ENCODE data around the gene KCNH6.

Gene KCNH6

GRCh38 chr17:63511331-63511730 is 11.8 kb upstream of the KCNH6 start:
- no peak for DNase-seq (ENCODE audit: low read depth)

- no peak for DNase-seq (ENCODE audit: low read depth)
These were observed 10.8 kb upstream of the KCNH6 start for GRCh38 chr17:63512388-63512787.

DNA sequence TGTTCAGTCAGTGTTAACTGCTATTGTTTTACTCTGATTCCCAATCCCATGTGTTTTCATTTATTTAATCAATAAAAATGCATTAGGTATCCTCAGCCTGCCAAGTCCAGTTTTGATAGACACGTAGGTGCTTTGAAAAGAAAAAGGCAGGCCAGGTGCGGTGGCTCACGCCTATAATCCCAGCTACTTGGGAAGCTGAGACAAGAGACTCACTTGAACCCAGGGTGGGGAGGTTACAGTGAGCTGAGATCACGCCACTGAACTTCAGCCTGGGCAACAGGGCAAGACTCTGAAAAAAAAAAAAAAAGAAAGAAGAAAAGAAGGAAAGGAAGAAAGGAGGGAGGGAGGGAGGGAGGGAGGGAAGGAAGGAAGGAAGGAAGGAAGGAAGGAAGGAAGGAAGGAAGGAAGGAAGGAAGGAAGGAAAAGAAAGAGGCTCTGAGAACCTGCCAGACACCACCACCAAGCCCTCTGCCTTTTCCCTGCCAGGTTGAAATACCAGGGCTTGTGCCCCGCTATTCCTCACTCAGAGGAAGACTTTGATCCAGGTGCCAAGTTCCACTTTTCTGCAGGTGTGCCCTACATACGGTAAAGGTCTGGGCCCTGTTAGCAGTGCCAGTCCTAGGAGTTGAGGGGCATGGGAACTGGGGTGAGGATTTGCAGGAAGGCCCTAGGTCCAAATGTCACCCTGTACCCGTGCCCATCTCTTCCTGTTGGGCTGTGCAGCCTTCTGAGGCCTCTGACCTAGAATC is 10.1 kb upstream of the KCNH6 start:
- no peak for DNase-seq (ENCODE audit: low read depth)

- no peak for DNase-seq (ENCODE audit: low read depth)
These were observed 8.7 kb upstream of the KCNH6 start for GRCh38 chr17:63514477-63514876.

DNA sequence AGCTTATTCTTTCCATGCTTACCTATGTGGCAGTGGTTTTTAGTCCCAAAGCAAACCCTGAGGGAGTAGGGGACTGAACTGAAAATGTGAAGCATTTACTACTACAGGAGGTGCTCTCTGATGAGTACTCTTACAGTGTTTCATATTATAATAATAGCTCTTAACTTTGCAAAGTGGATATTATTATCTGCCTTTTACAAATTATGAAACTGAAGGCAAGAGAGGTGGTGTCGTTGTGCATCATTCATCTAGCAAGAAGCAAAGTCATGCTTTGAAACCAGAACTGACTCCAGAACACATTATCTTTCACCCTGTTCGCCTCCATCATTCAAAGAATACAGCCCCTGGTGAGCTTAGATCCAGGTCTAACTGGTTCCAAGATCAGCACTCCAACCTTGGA is 8.2 kb upstream of the KCNH6 start:
- DNase-seq (ENCODE audit: low read depth) = no peak

GRCh38 chr17:63515426-63515825 is 7.7 kb upstream of the KCNH6 start:
- no peak for DNase-seq (ENCODE audit: low read depth)

DNA sequence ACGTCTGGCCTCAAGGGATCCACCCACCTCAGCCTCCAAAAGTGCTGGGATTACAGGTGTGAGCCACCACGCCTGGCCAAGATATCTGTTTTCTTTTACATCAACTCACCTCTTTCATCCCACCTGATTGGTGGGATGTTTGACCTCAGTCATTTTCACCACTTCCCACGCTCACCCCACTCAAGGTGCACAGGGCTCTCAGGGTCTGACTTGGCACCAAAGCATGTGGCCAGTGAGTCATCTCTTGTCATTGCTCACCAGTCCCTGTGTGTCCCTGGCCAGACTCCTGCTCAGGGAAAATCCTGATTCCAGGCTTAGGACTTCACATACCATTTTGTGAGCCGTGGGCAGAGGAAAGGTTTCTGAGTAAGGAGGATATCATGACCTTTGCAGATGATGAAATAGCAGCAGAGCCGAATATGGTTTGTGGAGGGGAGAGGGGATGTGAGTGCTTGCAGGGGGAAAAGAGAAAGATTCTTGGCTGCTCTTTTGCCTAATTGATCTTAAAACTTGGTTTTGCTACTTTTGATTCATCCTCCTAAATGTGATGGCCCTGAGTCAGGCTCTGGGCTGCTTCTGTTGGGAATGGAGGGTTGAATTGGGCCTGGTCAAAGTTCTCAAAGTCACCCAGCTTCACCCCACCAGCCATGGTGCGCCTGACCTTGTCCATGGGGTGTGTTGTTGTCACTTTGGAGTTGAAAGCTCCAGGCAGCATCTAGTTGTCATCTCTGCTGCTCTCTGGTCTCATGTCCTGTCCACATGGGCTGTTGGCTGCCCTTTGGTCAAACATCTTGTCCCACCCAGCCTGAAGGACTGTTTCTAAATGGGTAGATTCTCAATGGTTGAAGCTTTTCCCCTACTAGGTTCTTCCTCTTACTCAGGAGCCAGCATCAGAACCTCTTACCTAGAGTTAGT is 6.0 kb upstream of the KCNH6 start:
- DNase-seq (ENCODE audit: low read depth) = no peak

- no peak for DNase-seq (ENCODE audit: low read depth)
These were observed 5.2 kb upstream of the KCNH6 start for GRCh38 chr17:63517825-63518534.

DNA sequence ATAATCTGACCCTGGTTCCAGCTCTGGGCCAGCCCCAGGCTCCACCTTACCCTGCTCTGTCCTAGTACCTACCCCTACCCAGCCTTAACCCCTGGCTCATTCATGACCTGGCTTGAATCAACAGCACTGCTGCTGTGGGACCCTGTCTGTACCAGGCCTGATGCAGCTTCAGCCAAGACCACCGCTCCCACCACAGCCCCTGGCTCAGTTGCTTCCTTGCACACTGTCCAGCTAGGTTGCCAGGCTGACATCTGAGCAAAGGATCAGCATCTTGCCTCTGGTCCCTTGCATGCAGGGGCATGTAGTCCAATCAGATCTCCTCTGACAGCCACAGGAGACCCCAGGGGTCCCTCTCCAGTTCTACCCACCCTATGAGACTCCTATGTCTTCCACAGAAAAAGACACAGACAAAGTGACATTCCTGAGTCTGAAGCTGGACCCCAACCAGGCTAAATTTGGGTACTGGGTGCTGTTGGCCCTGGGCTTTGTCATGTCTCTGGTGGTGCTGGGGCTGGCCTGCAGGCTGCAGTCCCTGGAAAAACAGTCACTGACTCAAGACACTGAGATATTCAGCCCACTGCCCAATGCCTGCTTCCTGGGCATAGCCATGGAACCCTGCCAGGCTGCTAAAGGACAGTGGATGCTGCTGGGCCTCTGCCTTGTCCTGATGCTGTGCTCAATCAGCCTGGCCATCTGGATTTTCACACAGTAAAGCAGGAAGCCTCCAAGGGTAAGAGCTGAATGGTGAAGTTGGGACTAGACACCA is 3.9 kb upstream of the KCNH6 start:
- DNase-seq (ENCODE audit: low read depth) = no peak

- DNase-seq (ENCODE audit: low read depth) = no peak
These were observed 2.9 kb upstream of the KCNH6 start for GRCh38 chr17:63519972-63520882.

DNA sequence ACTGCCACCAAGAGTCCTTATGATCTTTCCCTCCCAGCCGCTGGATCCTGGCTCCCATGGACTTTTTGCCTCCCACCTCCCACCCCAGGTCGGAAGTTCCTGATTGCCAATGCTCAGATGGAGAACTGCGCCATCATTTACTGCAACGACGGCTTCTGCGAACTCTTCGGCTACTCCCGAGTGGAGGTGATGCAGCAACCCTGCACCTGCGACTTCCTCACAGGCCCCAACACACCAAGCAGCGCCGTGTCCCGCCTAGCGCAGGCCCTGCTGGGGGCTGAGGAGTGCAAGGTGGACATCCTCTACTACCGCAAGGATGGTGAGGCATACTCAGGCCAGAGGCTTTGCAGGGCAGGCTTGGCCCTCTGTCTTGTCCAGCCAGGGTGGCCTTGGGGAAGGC is 893 bp downstream of the KCNH6 start:
- no peak for DNase-seq (ENCODE audit: low read depth)

GRCh38 chr17:63525190-63525946 is 2.2 kb downstream of the KCNH6 start:
- DNase-seq (ENCODE audit: low read depth) = no peak

DNA sequence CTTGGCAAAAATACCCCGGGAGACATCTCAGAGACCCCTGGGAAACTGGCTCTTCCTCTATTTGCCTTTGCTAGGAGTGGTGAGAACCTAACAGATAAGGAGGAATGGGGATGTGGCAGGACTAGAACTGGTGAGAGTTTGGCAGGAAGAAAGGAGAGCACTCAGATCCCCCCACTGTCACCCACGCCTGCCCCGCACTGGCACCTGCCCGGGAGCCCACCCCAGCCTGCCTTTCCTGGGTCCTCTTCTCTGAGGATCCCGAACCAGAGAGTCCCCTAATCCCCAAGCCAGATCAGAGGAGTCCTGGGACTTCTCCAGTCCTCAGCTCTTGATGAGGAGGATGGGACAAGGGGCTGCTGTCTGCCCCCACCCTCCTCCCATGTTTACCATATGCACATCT is 3.7 kb downstream of the KCNH6 start:
- no peak for DNase-seq (ENCODE audit: low read depth)

DNA sequence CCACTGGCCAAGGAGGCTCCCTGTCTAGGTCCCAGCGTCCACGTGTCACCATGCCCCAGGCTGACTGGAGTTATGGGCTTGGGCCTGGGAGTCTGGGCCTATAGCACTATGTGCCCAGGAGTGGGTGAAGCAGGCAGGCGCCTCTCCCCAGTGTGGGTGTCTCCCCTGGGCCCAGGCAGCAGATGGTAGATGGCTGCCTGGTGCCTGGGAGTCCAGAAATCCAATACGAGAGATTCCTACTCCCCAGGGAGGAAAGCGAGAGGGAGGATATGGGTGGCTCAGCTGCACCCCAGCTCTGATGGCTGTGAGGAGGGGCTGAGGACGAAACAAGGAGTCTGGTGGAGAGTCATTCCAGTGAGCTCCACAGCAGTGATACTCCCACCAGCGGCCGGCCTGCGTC is 5.0 kb downstream of the KCNH6 start:
- DNase-seq (ENCODE audit: low read depth) = no peak

DNA sequence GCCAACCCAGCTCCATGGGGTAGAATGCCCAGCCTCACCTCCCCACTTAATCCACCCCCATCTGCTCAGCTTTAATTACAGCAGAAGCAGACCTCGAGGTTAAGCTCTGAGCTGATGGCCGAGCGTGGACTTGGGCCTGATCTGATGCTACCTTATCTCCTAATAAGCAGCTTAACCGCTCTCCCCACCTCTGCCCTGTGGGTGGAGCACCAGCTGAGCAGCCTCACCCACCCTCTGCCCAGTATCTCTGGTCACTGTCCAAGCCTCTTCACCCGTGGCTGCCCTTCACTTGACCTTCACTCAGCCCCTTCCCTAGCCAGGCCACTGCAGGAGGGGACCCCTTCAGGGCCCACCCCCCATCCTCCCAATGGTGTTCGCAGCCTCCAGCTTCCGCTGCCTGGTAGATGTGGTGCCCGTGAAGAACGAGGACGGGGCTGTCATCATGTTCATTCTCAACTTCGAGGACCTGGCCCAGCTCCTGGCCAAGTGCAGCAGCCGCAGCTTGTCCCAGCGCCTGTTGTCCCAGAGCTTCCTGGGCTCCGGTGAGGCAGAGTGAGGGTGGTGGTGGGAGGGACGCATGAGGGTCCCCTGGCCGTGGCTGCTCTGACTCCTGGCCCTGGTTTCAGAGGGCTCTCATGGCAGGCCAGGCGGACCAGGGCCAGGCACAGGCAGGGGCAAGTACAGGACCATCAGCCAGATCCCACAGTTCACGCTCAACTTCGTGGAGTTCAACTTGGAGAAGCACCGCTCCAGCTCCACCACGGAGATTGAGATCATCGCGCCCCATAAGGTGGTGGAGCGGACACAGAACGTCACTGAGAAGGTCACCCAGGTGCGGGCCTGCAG is 6.8 kb downstream of the KCNH6 start:
- no peak for DNase-seq (ENCODE audit: low read depth)

DNA sequence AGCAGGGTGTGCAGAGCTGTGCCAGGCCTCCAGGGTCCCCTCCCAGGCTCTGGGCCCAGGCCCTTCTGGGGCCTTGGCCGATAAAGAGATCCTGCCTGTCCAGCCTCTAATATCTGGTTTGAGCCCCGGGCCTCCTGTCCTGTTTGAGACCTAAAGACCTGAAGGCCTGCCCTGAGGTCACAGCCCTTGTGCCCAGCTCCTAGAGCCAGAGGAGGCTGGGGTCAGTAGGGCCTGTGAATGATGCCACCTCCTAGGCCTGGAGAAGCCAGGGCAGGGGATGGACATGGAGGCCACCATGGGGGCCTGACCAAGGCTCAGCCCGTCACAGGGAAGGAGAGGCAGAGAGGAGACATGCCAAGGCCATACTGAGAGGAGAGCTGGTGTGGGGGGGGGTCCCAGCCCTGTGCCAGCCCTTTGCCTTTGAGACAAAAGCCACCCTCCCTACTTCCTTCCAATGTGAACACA is 7.4 kb downstream of the KCNH6 start:
- no peak for DNase-seq (ENCODE audit: low read depth)

DNA sequence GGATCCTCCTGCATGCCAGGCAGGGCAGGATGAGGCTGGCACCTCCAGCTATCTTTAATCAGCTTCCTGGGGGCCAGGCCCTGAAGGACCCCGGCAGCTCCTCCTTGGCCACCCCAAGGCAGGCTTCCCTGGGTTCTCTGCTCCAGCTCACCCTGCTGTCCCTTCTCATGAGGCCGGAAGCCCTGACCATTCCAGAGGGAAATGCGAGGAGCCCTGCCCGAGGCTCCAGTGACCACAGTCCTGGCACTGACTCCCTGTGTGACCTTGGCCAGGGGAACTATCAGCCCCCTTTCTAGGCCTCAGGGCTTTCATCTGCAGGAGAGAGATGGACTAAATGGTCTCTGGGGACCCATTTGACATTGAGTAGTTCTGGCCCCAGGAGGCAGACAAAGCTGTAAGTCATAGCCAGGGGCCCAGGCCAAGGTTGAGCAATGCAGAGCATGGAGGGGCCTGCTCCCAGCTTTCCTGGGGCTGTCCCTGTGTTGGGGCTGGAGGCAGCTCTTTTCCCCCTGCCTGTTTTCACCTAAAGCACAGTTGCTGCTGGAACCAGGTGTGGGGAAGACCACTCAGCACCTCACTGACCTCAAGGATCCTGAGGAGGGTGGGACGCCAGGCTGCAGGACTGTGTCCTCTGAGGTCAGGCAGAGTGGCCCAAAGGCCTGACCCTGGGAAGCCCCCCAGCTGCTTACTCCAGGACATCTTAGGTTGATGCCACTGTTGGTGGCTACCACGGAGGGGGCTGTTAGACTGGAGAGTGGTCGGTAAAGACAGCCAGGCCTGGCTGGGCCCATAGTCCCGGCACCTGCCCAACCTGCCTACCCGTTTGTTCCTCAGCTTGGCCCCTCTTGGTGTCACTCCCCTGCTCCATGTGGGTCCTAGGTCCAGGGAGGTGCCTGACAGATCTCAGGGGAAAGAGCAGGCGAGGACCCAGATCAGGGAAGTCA is 8.1 kb downstream of the KCNH6 start:
- DNase-seq (ENCODE audit: low read depth) = no peak
